HCT116 (cell line): ENCODE data around the gene RBM14.

Source experiments
- CTCF ChIP-seq, 3 experiments: fragments of 200-600 bp in 1 of 3; sonication (generic) in 1 of 3; IDR thresholded peaks in 2 of 3; conservative IDR thresholded peaks in 1 of 3; 2 replicates each; pipeline ENCODE4 v1.5.1; 2012 to 2017; ENCODE audit warnings: low read depth in 2 of 3, low read length in 2 of 3, antibody characterized with exemption in 1 of 3, borderline replicate concordance in 1 of 3, control low read depth in 1 of 3, mild to moderate bottlenecking in 1 of 3, mixed read lengths in 1 of 3, mixed run types in 1 of 3, moderate library complexity in 1 of 3; ENCODE audit not compliant: insufficient read depth in 1 of 3
- ZNF274 ChIP-seq: fragments of 200-500 bp; sonication (Bioruptor generic); IDR thresholded peaks from 2 replicates; pipeline ENCODE4 v1.6.1; 2014; ENCODE audit warnings: mild to moderate bottlenecking, low read depth, low read length, inconsistent platforms

- no peak for TF ChIP-seq ZNF274
- no peak for TF ChIP-seq CTCF (IDR thresholded peaks at IDR 0.05 in 2 of 3, conservative IDR thresholded peaks at IDR 0.05 in 1 of 3; ENCODE audit: borderline replicate concordance in 1 of 3, insufficient read depth in 1 of 3, low read depth in 2 of 3, low read length in 2 of 3)
Observed at GRCh38 chr11:66581261-66581660, 35.2 kb upstream of the RBM14 start.
